ENCODE measurements around the gene CELA2A.
"Not testable (repeated sequence)": the region's sequence is repeated elsewhere in the genome, so short reads cannot be mapped to it uniquely, and the experiment has no call there.

Gene CELA2A

DNA sequence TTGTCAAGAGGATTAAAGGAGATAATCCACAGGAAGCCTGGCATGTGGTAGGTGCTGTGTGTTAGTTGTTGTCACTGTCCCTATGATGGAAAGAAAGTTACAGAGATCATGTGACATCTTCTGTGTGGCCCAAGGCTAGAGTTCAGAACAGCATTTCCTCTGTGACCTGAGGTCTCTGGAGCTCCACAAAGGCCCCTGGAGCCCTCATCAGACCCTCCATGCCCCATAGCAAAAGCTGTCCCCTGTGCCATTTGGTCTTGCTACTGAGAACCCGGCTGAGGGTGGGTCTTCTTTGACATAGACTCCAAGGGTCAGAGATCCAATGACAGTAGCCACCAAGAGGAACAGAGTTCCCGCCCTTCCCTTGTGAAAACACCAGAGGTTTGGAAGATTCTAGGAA lies 27.4 kb downstream of the CELA2A start:
- Histone ChIP-seq H3K9me3 (no peaks in the 10 kb centered on the region), H3K4me3 (no peak overlapping the region), H3K36me3 (peaks cover 7 to 49% (median 9%) of the 10 kb centered on the region in 3 donors), H3K27me3 (no peaks in the 10 kb centered on the region), H3K27ac (no peak overlapping the region), H3K4me1 (no peaks in the 10 kb centered on the region)
- DNase-seq: no peak
- TF ChIP-seq, protein P1, sequence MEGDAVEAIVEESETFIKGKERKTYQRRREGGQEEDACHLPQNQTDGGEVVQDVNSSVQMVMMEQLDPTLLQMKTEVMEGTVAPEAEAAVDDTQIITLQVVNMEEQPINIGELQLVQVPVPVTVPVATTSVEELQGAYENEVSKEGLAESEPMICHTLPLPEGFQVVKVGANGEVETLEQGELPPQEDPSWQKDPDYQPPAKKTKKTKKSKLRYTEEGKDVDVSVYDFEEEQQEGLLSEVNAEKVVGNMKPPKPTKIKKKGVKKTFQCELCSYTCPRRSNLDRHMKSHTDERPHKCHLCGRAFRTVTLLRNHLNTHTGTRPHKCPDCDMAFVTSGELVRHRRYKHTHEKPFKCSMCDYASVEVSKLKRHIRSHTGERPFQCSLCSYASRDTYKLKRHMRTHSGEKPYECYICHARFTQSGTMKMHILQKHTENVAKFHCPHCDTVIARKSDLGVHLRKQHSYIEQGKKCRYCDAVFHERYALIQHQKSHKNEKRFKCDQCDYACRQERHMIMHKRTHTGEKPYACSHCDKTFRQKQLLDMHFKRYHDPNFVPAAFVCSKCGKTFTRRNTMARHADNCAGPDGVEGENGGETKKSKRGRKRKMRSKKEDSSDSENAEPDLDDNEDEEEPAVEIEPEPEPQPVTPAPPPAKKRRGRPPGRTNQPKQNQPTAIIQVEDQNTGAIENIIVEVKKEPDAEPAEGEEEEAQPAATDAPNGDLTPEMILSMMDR (IDR thresholded peaks at IDR 0.05): no peak
- intact Hi-C loops (cut with DNase I; ENCODE audit: low total_unique reads): no loop called here

- H3K27me3 ChIP-seq; DNase-seq; H3K27ac ChIP-seq; intact Hi-C loops (cut with DNase I; ENCODE audit: low total_unique reads); H3K9me3 ChIP-seq; H3K4me1 ChIP-seq; H3K4me3 ChIP-seq: not testable (repeated sequence)
- peaks cover 7 to 49% (median 9%) of the 10 kb centered on the region in 3 donors for H3K36me3 ChIP-seq
Measured at GRCh38 chr1:15484443-15484842, 27.9 kb downstream of the CELA2A start.

DNA sequence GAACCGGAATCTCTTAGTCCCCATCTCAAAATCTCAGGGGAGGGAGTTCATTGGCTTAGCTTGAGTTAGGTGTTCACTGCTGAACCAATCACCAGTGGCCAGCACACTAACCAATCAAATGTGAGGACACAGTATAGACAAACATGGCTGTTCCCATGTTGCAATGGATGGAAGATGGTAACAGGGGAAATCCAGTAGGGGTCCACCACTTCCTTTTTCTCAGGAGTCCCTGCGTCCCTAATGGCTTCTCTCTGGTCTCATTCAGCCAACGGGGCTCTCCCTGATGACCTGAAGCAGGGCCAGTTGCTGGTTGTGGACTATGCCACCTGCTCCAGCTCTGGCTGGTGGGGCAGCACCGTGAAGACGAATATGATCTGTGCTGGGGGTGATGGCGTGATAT lies 29.1 kb downstream of the CELA2A start:
- intact Hi-C loops (cut with DNase I; ENCODE audit: low total_unique reads): no loop called here

GRCh38 chr1:15486844-15487610 lies 30.5 kb downstream of the CELA2A start:
- intact Hi-C loops (cut with DNase I; ENCODE audit: low total_unique reads); H3K27me3 ChIP-seq; H3K9me3 ChIP-seq; H3K27ac ChIP-seq; H3K4me3 ChIP-seq; H3K4me1 ChIP-seq; DNase-seq: not testable (repeated sequence)
- peaks cover 7 to 71% (median 26%) of the 10 kb centered on the region in 3 donors for H3K36me3 ChIP-seq

More for the DNA sequence above, 29.1 kb downstream of the CELA2A start:
- Histone ChIP-seq H3K4me3 (no peak overlapping the region), H3K36me3 (peaks cover 7 to 60% (median 19%) of the 10 kb centered on the region in 3 donors), H3K27me3 (no peaks in the 10 kb centered on the region), H3K4me1 (no peaks in the 10 kb centered on the region), H3K27ac (no peak overlapping the region), H3K9me3 (no peaks in the 10 kb centered on the region)
- no peak for DNase-seq
- TF ChIP-seq, protein P1 (IDR thresholded peaks at IDR 0.05): no peak

- no peak for DNase-seq
- no peak overlapping the region for H3K4me3 ChIP-seq
- H3K36me3 ChIP-seq: peaks cover 18 to 80% (median 38%) of the 10 kb centered on the region in 3 donors
- H3K27ac ChIP-seq: no peak overlapping the region
- H3K9me3 ChIP-seq: no peaks in the 10 kb centered on the region
- H3K27me3 ChIP-seq: no peaks in the 10 kb centered on the region
- no peaks in the 10 kb centered on the region for H3K4me1 ChIP-seq
- TF ChIP-seq, protein P1 (IDR thresholded peaks at IDR 0.05): no peak
- intact Hi-C loops (cut with DNase I; ENCODE audit: low total_unique reads): no loop called here
Measured at GRCh38 chr1:15488371-15488770, 31.8 kb downstream of the CELA2A start.

GRCh38 chr1:15489052-15489736 lies 32.7 kb downstream of the CELA2A start:
- no peaks in the 10 kb centered on the region for H3K4me1 ChIP-seq
- no peak for DNase-seq
- no peak overlapping the region for H3K4me3 ChIP-seq
- no peaks in the 10 kb centered on the region for H3K27me3 ChIP-seq
- H3K9me3 ChIP-seq: no peaks in the 10 kb centered on the region
- TF ChIP-seq, protein P1 (IDR thresholded peaks at IDR 0.05): no peak
- H3K27ac ChIP-seq: no peak overlapping the region
- intact Hi-C loops (cut with DNase I; ENCODE audit: low total_unique reads): no loop called here
- H3K36me3 ChIP-seq: peaks cover 26 to 81% (median 46%) of the 10 kb centered on the region in 3 donors

DNA sequence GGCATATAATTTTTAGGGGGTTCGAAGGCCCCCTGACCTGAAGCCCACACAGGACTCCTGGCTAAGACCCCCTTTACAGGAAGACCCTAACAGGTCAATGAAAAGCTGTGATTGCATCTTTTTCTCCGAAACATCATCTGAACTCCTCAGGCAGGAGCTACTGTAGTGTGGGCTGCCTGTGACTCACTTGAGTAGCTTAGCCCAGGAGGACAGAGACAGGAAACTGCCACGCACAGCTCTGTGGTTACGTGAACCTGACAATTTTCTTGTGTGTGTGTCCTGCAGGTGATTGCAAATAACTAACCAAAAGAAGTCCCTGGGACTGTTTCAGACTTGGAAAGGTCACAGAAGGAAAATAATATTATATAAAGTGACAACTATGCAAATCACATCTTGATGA lies 34.5 kb downstream of the CELA2A start:
- intact Hi-C loops (cut with DNase I; ENCODE audit: low total_unique reads); DNase-seq; H3K27me3 ChIP-seq; H3K9me3 ChIP-seq; H3K4me3 ChIP-seq; H3K27ac ChIP-seq; H3K4me1 ChIP-seq: not testable (repeated sequence)
- H3K36me3 ChIP-seq: peaks cover 34 to 80% (median 58%) of the 10 kb centered on the region in 3 donors

All from tibial artery (tissue), 4 donors.